ENCODE measurements around the gene NOP53. TPM values are rescaled to one million over a fixed set of nuclear protein-coding genes. Genes with fewer than 3 reads are reported as not detected.

Gene NOP53
- total RNA-seq, 1 donor from 2014 or later: 169 TPM

- intact Hi-C loops (cut with micrococcal nuclease): no loop called here
- peaks cover 8% of the 10 kb centered on the region for H3K4me1 ChIP-seq
- no peak for DNase-seq
- H3K4me3 ChIP-seq: no peak overlapping the region
- no peaks in the 10 kb centered on the region for H3K27me3 ChIP-seq (ENCODE audit: low read depth)
- TF ChIP-seq CTCF (IDR thresholded peaks at IDR 0.05; ENCODE audit: borderline replicate concordance): peak; percentile 72
- no peaks in the 10 kb centered on the region for H3K9me3 ChIP-seq (replicated peaks)
- no peak overlapping the region for H3K27ac ChIP-seq (replicated peaks)
- H3K36me3 ChIP-seq: peaks cover 58% of the 10 kb centered on the region
Observed at GRCh38 chr19:47699360-47699917, 45.9 kb upstream of the NOP53 start.

GRCh38 chr19:47700934-47701716 is 44.2 kb upstream of the NOP53 start:
- intact Hi-C loops (cut with micrococcal nuclease): loop anchor here (5.0 kb wide), 1 partner anchor 91 kb away; no protein-coding TSS in a partner anchor
- Histone ChIP-seq H3K27me3 (ENCODE audit: low read depth) (no peaks in the 10 kb centered on the region), H3K36me3 (peaks cover 58% of the 10 kb centered on the region), H3K27ac (replicated peaks) (no peak overlapping the region), H3K4me3 (no peak overlapping the region), H3K4me1 (peaks cover 8% of the 10 kb centered on the region), H3K9me3 (replicated peaks) (no peaks in the 10 kb centered on the region)
- no peak for TF ChIP-seq CTCF (IDR thresholded peaks at IDR 0.05; ENCODE audit: borderline replicate concordance)
- no peak for DNase-seq

- H3K4me3 ChIP-seq: no peak overlapping the region
- H3K9me3 ChIP-seq (replicated peaks): no peaks in the 10 kb centered on the region
- H3K4me1 ChIP-seq: peaks cover 8% of the 10 kb centered on the region
- intact Hi-C loops (cut with micrococcal nuclease): loop anchor here (5.0 kb wide), 1 partner anchor 90 kb away; no protein-coding TSS in a partner anchor
- no peak for DNase-seq
- peaks cover 53% of the 10 kb centered on the region for H3K36me3 ChIP-seq
- H3K27ac ChIP-seq (replicated peaks): no peak overlapping the region
- no peak for TF ChIP-seq CTCF (IDR thresholded peaks at IDR 0.05; ENCODE audit: borderline replicate concordance)
- no peaks in the 10 kb centered on the region for H3K27me3 ChIP-seq (ENCODE audit: low read depth)
Observed at GRCh38 chr19:47701717-47702552, 43.4 kb upstream of the NOP53 start.

GRCh38 chr19:47702671-47703070 is 42.7 kb upstream of the NOP53 start:
- no peak for DNase-seq
- no peak for TF ChIP-seq CTCF (IDR thresholded peaks at IDR 0.05; ENCODE audit: borderline replicate concordance)
- Histone ChIP-seq H3K36me3 (peaks cover 53% of the 10 kb centered on the region), H3K27me3 (ENCODE audit: low read depth) (no peaks in the 10 kb centered on the region), H3K4me3 (no peak overlapping the region), H3K27ac (replicated peaks) (no peak overlapping the region), H3K9me3 (replicated peaks) (no peaks in the 10 kb centered on the region), H3K4me1 (peaks cover 5% of the 10 kb centered on the region)
- intact Hi-C loops (cut with micrococcal nuclease): loop anchor here (5.0 kb wide), 1 partner anchor 90 kb away; no protein-coding TSS in a partner anchor

GRCh38 chr19:47703301-47703700 is 42.0 kb upstream of the NOP53 start:
- intact Hi-C loops (cut with micrococcal nuclease): loop anchor here (5.0 kb wide), 1 partner anchor 89 kb away; no protein-coding TSS in a partner anchor
- H3K4me3 ChIP-seq: no peak overlapping the region
- H3K9me3 ChIP-seq (replicated peaks): no peaks in the 10 kb centered on the region
- peaks cover 53% of the 10 kb centered on the region for H3K36me3 ChIP-seq
- no peaks in the 10 kb centered on the region for H3K4me1 ChIP-seq
- no peaks in the 10 kb centered on the region for H3K27me3 ChIP-seq (ENCODE audit: low read depth)
- no peak overlapping the region for H3K27ac ChIP-seq (replicated peaks)
- no peak for DNase-seq
- TF ChIP-seq CTCF (IDR thresholded peaks at IDR 0.05; ENCODE audit: borderline replicate concordance): no peak

Measured in left ventricle myocardium inferior (tissue), 1 donor.